Hippocampal formation (tissue), 2 donors: Measurements from ENCODE around the gene TMEM95.

Experiments
- DNase-seq, 2 donors: peaks; one replicate each; lab custom pipeline; 2025; lab: John Stamatoyannopoulos, UW

The TMEM95 gene

GRCh38 chr17:7355053-7355452, at the start of gene TMEM95:
Gene TMEM95 (plus strand): TSS chr17:7355156. CDS start chr17:7355205, 49 bp downstream.
- peak in 1 of 2 donors; percentile 42 for DNase-seq

GRCh38 chr17:7306911-7307685, 47.9 kb upstream of the TMEM95 start, which contains the start of gene EIF5A:
Gene EIF5A (plus strand): TSS chr17:7307628. CDS start chr17:7309636, 2,008 bp downstream.
- peak; percentile 99 for DNase-seq

GRCh38 chr17:7307686-7308624, 47.0 kb upstream of the TMEM95 start:
- no peak for DNase-seq

- DNase-seq = peak; percentile 25 to 28
Observed at GRCh38 chr17:7308625-7309433, 46.1 kb upstream of the TMEM95 start.

GRCh38 chr17:7309628-7310027, 45.3 kb upstream of the TMEM95 start:
- DNase-seq = no peak

GRCh38 chr17:7311110-7311705, 43.7 kb upstream of the TMEM95 start:
- no peak for DNase-seq

- no peak for DNase-seq
Observed at GRCh38 chr17:7312432-7313087, 42.4 kb upstream of the TMEM95 start.

GRCh38 chr17:7313088-7313889, 41.7 kb upstream of the TMEM95 start:
- DNase-seq = no peak

- no peak for DNase-seq
Observed at GRCh38 chr17:7313890-7314718, 40.9 kb upstream of the TMEM95 start.

- DNase-seq = peak; percentile 68 to 86
Observed at GRCh38 chr17:7314719-7315569, 40.0 kb upstream of the TMEM95 start, which contains the start of gene GPS2. Gene GPS2 (minus strand): TSS chr17:7315360. CDS start chr17:7315052, 308 bp downstream.

GRCh38 chr17:7315570-7316235, 39.3 kb upstream of the TMEM95 start:
- DNase-seq = no peak

- DNase-seq = no peak
Observed at GRCh38 chr17:7317161-7317803, 37.7 kb upstream of the TMEM95 start.

- no peak for DNase-seq
Observed at GRCh38 chr17:7318121-7318860, 36.7 kb upstream of the TMEM95 start.

GRCh38 chr17:7321466-7321865, 33.5 kb upstream of the TMEM95 start:
- no peak for DNase-seq

GRCh38 chr17:7322520-7323194, 32.3 kb upstream of the TMEM95 start:
- no peak for DNase-seq
